GM23338 (cell line): ENCODE results near the gene CX3CL1. TPM values are rescaled to one million over a fixed set of nuclear protein-coding genes. Genes with fewer than 3 reads are reported as not detected.

Experiments used
- ATAC-seq: fragments of 200-7000 bp; cut with Tn5 transposase; 3 replicates; pipeline ENCODE4 v1.9.1; 2020
- DNase-seq: peaks from one replicate; pipeline ENCODE4 v3.0.0-alpha.2; 2015; ENCODE audit warnings: low spot score
- H2AFZ ChIP-seq: fragments of 200-600 bp; sonication (generic); 2 replicates; pipeline ENCODE4 v1.8.0; 2016; ENCODE audit warnings: antibody characterized with exemption, mild to moderate bottlenecking, moderate library complexity
- H3F3A ChIP-seq: fragments of 200-600 bp; sonication (generic); replicated peaks from 2 replicates; pipeline ENCODE4 v1.8.0; 2017; ENCODE audit warnings: antibody characterized with exemption, mixed run types, low read depth
- H3K27ac ChIP-seq: fragments of 200-600 bp; sonication (generic); 2 replicates; pipeline ENCODE4 v1.6.1; 2016; ENCODE audit warnings: low read depth
- H3K27me3 ChIP-seq: fragments of 200-600 bp; sonication (generic); 2 replicates; pipeline ENCODE4 v1.8.0; 2016; ENCODE audit warnings: mild to moderate bottlenecking, mixed run types, moderate library complexity; ENCODE audit not compliant: insufficient read depth
- H3K36me3 ChIP-seq: fragments of 200-600 bp; sonication (generic); 2 replicates; pipeline ENCODE4 v1.8.0; 2016; ENCODE audit warnings: mild to moderate bottlenecking; ENCODE audit not compliant: insufficient read depth
- H3K4me1 ChIP-seq: fragments of 200-600 bp; sonication (generic); 2 replicates; pipeline ENCODE4 v1.8.0; 2016; ENCODE audit warnings: mild to moderate bottlenecking, moderate library complexity; ENCODE audit not compliant: insufficient read depth
- H3K4me2 ChIP-seq: fragments of 200-600 bp; sonication (generic); 2 replicates; pipeline ENCODE4 v1.7.1; 2017; ENCODE audit warnings: mixed run types
- H3K4me3 ChIP-seq: fragments of 200-600 bp; sonication (generic); 2 replicates; pipeline ENCODE4 v1.6.1; 2016; ENCODE audit warnings: mixed run types
- H3K79me2 ChIP-seq: fragments of 200-600 bp; sonication (generic); replicated peaks from 2 replicates; pipeline ENCODE4 v1.8.0; 2017; ENCODE audit warnings: mild to moderate bottlenecking; ENCODE audit not compliant: insufficient read depth
- H3K9me2 ChIP-seq: fragments of 200-600 bp; sonication (generic); 2 replicates; pipeline ENCODE4 v1.8.0; 2017; ENCODE audit not compliant: insufficient read depth
- H4K20me1 ChIP-seq: fragments of 200-600 bp; sonication (generic); replicated peaks from 2 replicates; pipeline ENCODE4 v1.8.0; 2017; ENCODE audit warnings: mild to moderate bottlenecking; ENCODE audit not compliant: insufficient read depth
- H3K27ac Mint-ChIP-seq: 2 replicates; pipeline ENCODE4 v1.8.0; 2020; ENCODE audit warnings: inconsistent platforms, mild to moderate bottlenecking, moderate library complexity, mixed read lengths
- H3K27me3 Mint-ChIP-seq: 3 replicates; pipeline ENCODE4 v1.8.0; 2022; ENCODE audit warnings: low read depth, mild to moderate bottlenecking, moderate library complexity, mixed read lengths, inconsistent platforms; ENCODE audit not compliant: insufficient read depth, poor library complexity
- H3K36me3 Mint-ChIP-seq: 3 replicates; pipeline ENCODE4 v1.8.0; 2021; ENCODE audit warnings: low read depth, mild to moderate bottlenecking, inconsistent platforms, moderate library complexity, mixed read lengths
- H3K4me1 Mint-ChIP-seq: 3 replicates; pipeline ENCODE4 v1.8.0; 2020; ENCODE audit warnings: mild to moderate bottlenecking, inconsistent platforms, mixed read lengths
- H3K4me3 Mint-ChIP-seq: 3 replicates; pipeline ENCODE4 v1.8.0; 2021; ENCODE audit warnings: moderate library complexity, mild to moderate bottlenecking, inconsistent platforms, mixed read lengths
- H3K9me3 Mint-ChIP-seq: 3 replicates; pipeline ENCODE4 v1.8.0; 2020; ENCODE audit warnings: moderate library complexity, mild to moderate bottlenecking, inconsistent platforms, mixed read lengths
- CREB1 ChIP-seq: fragments of 250-450 bp; sonication (Bioruptor Pico); IDR thresholded peaks from 2 replicates; pipeline ENCODE4 v1.5.0; 2020; ENCODE audit warnings: low read depth, mild to moderate bottlenecking, moderate library complexity
- CTCF ChIP-seq, 2 experiments: fragments of 200-600 bp in 1 of 2; sonication (generic) in 1 of 2; conservative IDR thresholded peaks; 2 replicates each; pipeline versions ENCODE4 v1.5.1 to v1.6.1; 2016 to 2017; ENCODE audit warnings: antibody characterized with exemption in 2 of 2, low read depth in 2 of 2, mild to moderate bottlenecking in 2 of 2, moderate library complexity in 1 of 2
- REST ChIP-seq: IDR thresholded peaks from one replicate; pipeline ENCODE4 v1.6.1; 2018; ENCODE audit warnings: antibody characterized with exemption; ENCODE audit not compliant: unreplicated experiment
- ZNF114 ChIP-seq: fragments of 250-450 bp; sonication (Bioruptor Pico); IDR thresholded peaks from 2 replicates; pipeline ENCODE4 v1.5.0; 2020; ENCODE audit warnings: mild to moderate bottlenecking, moderate library complexity
- ZNF331 ChIP-seq: fragments of 250-450 bp; sonication (Bioruptor Pico); IDR thresholded peaks from 2 replicates; pipeline ENCODE4 v1.5.0; 2020; ENCODE audit warnings: low read depth, mild to moderate bottlenecking, moderate library complexity
- polyA plus RNA-seq: library from polyadenylated mRNA; unstranded; fragments of >200 nt; fragmentation: Nextera tagmentation; extraction: Ambion mirVana; gene quantifications from 2 replicates; pipeline ENCODE4 v1.2.1, GENCODE V29; 2016
- total RNA-seq: library from RNA; depleted of rRNA; stranded (reverse); fragments of >200 nt; shearing (Covaris generic); gene quantifications from 2 replicates; pipeline ENCODE4 v1.2.3, GENCODE V29; 2014

CX3CL1 gene
- total and polyA plus RNA-seq, 2 experiments from 2014 or later: 0.24 to 2.8 TPM

GRCh38 chr16:57409065-57409464 lies 36.8 kb downstream of the CX3CL1 start:
- no peaks in the 10 kb centered on the region for H3K27me3 ChIP-seq
- H3K4me3 ChIP-seq: no peak overlapping the region
- no peak overlapping the region for H3K27ac Mint-ChIP-seq
- no peak for ATAC-seq
- DNase-seq: no peak
- H3K27me3 Mint-ChIP-seq: peaks cover 9% of the 10 kb centered on the region
- H2AFZ ChIP-seq: no peak overlapping the region
- H3K4me1 Mint-ChIP-seq: peaks cover 5% of the 10 kb centered on the region; the same call in 1 of the 3 replicates
- no peaks in the 10 kb centered on the region for H4K20me1 ChIP-seq
- H3K36me3 ChIP-seq: no peaks in the 10 kb centered on the region
- TF ChIP-seq ZNF331 (CRISPR knock-in tag) (no peak), ZNF114 (CRISPR knock-in tag) (no peak), CTCF (conservative IDR thresholded peaks at IDR 0.05; ENCODE audit: low read depth in 2 of 2) (no peak)
- no peaks in the 10 kb centered on the region for H3K9me3 Mint-ChIP-seq
- no peaks in the 10 kb centered on the region for H3F3A ChIP-seq
- H3K4me3 Mint-ChIP-seq: no peak overlapping the region; the same call in 2 of the 3 replicates
- no peaks in the 10 kb centered on the region for H3K36me3 Mint-ChIP-seq
- no peak overlapping the region for H3K27ac ChIP-seq
- H3K9me2 ChIP-seq: 0 out of 2 replicates have a peak, but pooled peaks cover 4% of the 10 kb centered on the region
- no peaks in the 10 kb centered on the region for H3K4me1 ChIP-seq
- no peaks in the 10 kb centered on the region for H3K79me2 ChIP-seq
- H3K4me2 ChIP-seq: no peak overlapping the region

- Histone ChIP-seq H3K79me2 (no peaks in the 10 kb centered on the region), H3K9me2 (0 out of 2 replicates have a peak, but pooled peaks cover 4% of the 10 kb centered on the region), H3K4me2 (no peak overlapping the region), H3K4me3 (no peak overlapping the region), H2AFZ (no peak overlapping the region), H3K4me1 (no peaks in the 10 kb centered on the region), H3K27ac (no peak overlapping the region), H3K36me3 (no peaks in the 10 kb centered on the region), H4K20me1 (no peaks in the 10 kb centered on the region), H3F3A (no peaks in the 10 kb centered on the region), H3K27me3 (no peaks in the 10 kb centered on the region)
- DNase-seq: no peak
- peak; percentile 71 for ATAC-seq
- H3K4me1 Mint-ChIP-seq: peaks cover 5% of the 10 kb centered on the region; the same call in 1 of the 3 replicates
- no peaks in the 10 kb centered on the region for H3K36me3 Mint-ChIP-seq
- no peak overlapping the region for H3K4me3 Mint-ChIP-seq
- H3K9me3 Mint-ChIP-seq: no peaks in the 10 kb centered on the region
- no peak overlapping the region for H3K27ac Mint-ChIP-seq
- peaks cover 3% of the 10 kb centered on the region for H3K27me3 Mint-ChIP-seq
- TF ChIP-seq CREB1 (CRISPR knock-in tag): no peak
- no peak for TF ChIP-seq REST
- peak in 1 of 2 experiments; percentile 37; a peak in 1 of 4 replicates for TF ChIP-seq CTCF (conservative IDR thresholded peaks at IDR 0.05; ENCODE audit: low read depth in 2 of 2)
Measured at GRCh38 chr16:57409870-57410587, 37.7 kb downstream of the CX3CL1 start.
